Left ventricle myocardium superior (tissue), 1 donor: ENCODE results near the gene ACER1. TPM values are rescaled to one million over a fixed set of nuclear protein-coding genes. Genes with fewer than 3 reads are reported as not detected.
A peak's percentile ranks its signal among the peaks of the same experiment; 100 is the strongest.

Experiments
- ATAC-seq: fragments of 200-7000 bp; cut with Tn5 transposase; one replicate; pipeline ENCODE4 v1.9.1; 2020; ENCODE audit warnings: mild to moderate bottlenecking, moderate library complexity
- DNase-seq: peaks from one replicate; pipeline ENCODE4 v3.0.0-alpha.2; 2020
- intact Hi-C: fragments of 100-400 bp; cut with micrococcal nuclease; formaldehyde crosslinking; loops from one replicate; pipeline ENCODE4 v1.11.0; 2022
- total RNA-seq: library from RNA; stranded (reverse); fragmentation: NEBNext Ultra II Directional; extraction: Animal tissue kit (Norgen Biotek cat#: 25700); gene quantifications from one replicate; pipeline ENCODE4 v1.2.1, GENCODE V29; 2021
- donor health status: DM: no; HTN: yes; CAD: no; lungs with severe emphysema.

Gene ACER1
- total RNA-seq, 1 donor from 2014 or later: not detected

- ATAC-seq (peak; percentile 32), DNase-seq (no peak)
- intact Hi-C loops: no loop called here
Observed at GRCh38 chr19:6272411-6272791, 61.0 kb downstream of the ACER1 start.

GRCh38 chr19:6271721-6272410, 61.5 kb downstream of the ACER1 start:
- ATAC-seq (peak; percentile 87), DNase-seq (peak; percentile 96)
- intact Hi-C loops: no loop called here

- DNase-seq (no peak), ATAC-seq (peak; percentile 7)
- intact Hi-C loops: no loop called here
Observed at GRCh38 chr19:6271251-6271650, 62.2 kb downstream of the ACER1 start.

- DNase-seq (no peak), ATAC-seq (no peak)
- intact Hi-C loops: no loop called here
Observed at GRCh38 chr19:6270822-6271221, 62.6 kb downstream of the ACER1 start.

GRCh38 chr19:6270076-6270745, 63.2 kb downstream of the ACER1 start:
- ATAC-seq (no peak), DNase-seq (no peak)
- intact Hi-C loops: no loop called here

- intact Hi-C loops: no loop called here
- ATAC-seq (no peak), DNase-seq (no peak)
Observed at GRCh38 chr19:6269101-6269886, 64.1 kb downstream of the ACER1 start.

DNA sequence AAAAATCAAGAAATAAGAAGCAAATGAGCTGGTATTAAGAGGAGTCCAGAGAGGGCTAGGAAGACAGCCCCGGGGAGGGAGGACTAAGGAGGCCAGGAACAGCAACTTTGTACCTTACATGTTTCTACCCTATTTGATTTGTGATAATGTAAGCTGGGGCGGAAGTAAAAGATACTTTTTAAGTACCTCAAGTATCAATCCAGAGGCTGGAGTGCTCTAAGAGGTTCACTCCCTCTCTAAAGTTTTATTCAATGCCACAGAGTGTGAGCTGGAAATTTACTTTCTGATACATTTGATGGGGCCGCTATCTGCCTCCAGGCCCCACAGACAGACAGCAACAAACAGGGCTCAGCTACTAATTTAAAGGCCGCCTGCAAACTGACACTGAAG, 65.0 kb downstream of the ACER1 start:
- no peak for DNase-seq
- intact Hi-C loops: no loop called here
- ATAC-seq: no peak

DNA sequence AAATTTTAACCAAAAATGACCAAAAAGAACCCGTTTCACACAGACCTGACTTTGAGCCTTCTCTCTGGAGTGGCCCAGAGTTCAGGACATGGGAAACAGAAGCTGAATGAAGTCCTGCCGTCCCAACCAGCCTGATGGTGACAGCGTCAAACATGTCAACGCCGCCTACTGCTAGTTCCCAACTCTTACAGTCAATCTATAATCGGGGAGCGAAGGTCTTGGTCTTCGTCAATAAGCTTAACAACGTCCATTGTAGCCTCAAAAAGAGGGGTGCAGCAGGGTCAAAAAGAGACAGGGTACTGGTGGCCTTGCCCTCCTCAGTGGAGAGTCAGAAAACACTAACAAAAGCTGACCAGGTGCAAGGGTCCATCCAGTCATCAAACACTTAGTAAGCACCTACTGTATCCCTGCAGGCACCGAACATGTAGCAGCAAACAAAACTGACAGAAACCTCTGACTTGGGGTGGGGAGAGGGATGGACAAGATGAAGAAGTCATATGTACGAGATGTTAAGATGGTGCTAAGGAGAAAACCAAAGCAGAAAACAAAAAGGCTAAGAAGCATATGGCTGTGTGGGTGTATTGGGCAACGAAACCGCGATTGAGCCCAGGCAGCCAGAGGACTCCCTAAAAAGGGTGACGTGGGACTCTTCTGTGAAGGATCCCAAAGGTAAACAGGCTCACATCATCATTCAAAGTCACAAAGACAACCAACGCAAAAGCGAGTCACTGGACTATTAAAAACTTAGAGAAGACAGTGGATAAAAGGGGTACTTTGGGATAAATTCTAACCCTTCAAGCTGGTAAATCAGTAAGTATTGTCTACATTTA, 65.6 kb downstream of the ACER1 start:
- no peak for ATAC-seq
- intact Hi-C loops: no loop called here

GRCh38 chr19:6264803-6265202, 68.6 kb downstream of the ACER1 start:
- intact Hi-C loops: no loop called here
- ATAC-seq (no peak), DNase-seq (no peak)

More for the DNA sequence above, 65.6 kb downstream of the ACER1 start:
- no peak for DNase-seq

GRCh38 chr19:6263735-6264444, 69.5 kb downstream of the ACER1 start:
- intact Hi-C loops: no loop called here
- ATAC-seq: no peak
- DNase-seq: no peak

DNA sequence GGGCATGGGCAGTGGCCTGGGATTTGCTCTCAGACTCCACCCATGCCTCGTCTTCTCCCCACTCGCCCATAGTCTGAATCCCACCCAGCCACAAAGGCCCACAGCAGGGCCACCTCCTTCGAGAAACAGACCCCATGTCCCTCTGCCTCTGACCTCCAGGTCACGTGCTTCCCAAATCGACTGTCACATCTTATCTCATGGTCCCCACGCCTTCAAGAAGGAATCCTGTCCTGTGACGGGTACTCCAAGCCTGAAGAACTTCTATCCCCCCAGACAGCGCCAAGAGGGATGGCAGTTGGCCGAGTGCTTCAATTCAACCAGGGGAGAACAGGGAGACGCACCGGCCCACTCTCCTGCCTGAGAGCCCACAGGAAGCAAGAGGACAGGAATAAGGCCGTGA, 70.1 kb downstream of the ACER1 start:
- DNase-seq: no peak
- intact Hi-C loops: no loop called here

GRCh38 chr19:6262519-6262918, 70.9 kb downstream of the ACER1 start:
- ATAC-seq (no peak), DNase-seq (no peak)
- intact Hi-C loops: no loop called here

More for the DNA sequence above, 70.1 kb downstream of the ACER1 start:
- no peak for ATAC-seq

DNA sequence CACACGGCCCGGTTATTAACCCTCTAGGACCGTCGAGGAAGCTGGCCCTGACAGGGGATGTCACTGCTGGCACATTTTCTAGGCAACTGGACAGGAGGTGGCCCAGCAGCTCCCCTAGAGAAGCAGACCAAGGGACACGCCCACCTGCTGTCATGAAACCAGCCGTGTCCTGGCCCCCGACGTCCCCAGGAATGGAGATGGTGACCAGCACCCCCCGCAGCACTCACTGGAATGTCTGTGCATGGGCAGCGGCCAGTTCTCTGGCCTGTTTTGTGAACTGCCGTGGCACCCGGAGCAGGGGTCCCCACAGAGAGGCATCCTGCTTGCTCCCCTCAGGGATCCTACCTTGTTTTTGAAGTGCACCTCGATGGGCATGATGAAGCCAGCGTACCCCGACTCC, 71.5 kb downstream of the ACER1 start:
- DNase-seq (no peak), ATAC-seq (no peak)
- intact Hi-C loops: no loop called here

DNA sequence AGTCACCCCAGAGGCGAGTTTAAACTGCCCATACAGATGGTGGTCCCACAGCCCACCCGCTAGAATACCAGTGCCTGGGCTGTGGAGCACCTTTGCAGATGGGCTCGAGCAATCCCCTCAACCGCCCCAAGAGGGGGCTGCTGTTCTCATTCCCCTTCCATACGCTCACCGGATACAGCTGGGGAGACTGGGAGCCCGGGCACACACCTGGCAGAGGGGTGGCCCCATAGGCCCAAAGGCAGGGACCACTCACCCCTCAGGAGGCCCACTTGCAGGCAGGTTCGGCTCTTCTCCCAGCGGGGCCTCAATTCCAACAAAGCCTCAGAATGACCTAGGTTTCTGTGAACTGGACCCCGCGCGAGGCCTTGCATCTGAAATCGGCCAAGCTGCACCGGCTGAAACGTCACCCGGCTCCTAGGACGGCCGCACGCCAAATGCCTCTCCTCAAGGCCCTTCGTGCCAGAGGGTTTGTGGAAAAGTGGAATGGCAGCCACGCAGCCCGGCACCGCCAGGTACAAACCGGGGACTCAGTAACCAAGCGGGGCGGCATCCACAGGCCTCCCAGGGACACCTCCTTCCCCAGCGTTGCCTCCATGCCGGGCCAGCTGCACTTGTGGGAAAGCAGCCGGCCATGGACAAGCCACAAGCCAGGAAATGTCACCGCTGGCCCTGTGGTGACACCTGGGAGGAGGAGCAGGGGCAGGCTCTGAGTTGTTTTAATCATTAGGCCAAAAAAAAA, 72.3 kb downstream of the ACER1 start:
- intact Hi-C loops: no loop called here
- DNase-seq (no peak), ATAC-seq (peak; percentile 65)

- intact Hi-C loops: no loop called here
- DNase-seq (no peak), ATAC-seq (no peak)
Observed at GRCh38 chr19:6260376-6260775, 73.0 kb downstream of the ACER1 start.

DNA sequence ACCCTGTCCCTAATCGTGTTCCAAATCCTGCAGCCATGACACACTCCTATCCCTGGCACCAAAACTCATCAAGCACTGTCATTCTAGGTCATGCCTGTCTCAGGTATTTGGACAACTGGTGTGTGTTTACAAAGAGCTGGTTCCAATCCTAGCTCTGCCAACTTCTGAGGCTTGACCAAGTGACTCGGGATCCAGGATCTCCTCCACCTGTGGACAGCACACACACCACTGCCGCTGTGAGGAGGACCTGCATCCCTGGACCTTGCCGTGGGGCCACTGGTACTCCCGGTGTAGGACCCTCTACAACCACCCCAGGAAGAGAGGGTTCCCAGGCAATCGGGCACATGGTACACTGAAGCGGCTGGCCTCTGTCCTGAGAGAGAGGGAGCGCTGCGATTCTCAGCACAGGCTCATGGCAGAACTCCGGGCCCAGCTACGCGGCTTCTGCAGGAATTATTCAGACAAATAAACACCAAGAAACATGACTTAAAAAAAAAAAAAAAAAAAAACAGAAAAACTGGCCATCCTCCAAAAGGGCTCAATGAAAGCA, 74.0 kb downstream of the ACER1 start:
- DNase-seq: no peak
- no peak for ATAC-seq
- intact Hi-C loops: no loop called here

- intact Hi-C loops: no loop called here
- no peak for DNase-seq
- no peak for ATAC-seq
Observed at GRCh38 chr19:6258812-6259311, 74.5 kb downstream of the ACER1 start.
